HG03571 (cell line): Measurements from ENCODE around the gene ANO3.
"Not testable (repeated sequence)": the region's sequence is repeated elsewhere in the genome, so short reads cannot be mapped to it uniquely, and the experiment has no call there.

Experiments
- ATAC-seq: cut with Tn5 transposase; IDR thresholded peaks from one replicate; pipeline ENCODE4 v1.9.1; 2021; ENCODE audit not compliant: unreplicated experiment

ANO3 gene

GRCh38 chr11:26620282-26621045 is 288.5 kb downstream of the ANO3 start:
- ATAC-seq, result no peak

DNA sequence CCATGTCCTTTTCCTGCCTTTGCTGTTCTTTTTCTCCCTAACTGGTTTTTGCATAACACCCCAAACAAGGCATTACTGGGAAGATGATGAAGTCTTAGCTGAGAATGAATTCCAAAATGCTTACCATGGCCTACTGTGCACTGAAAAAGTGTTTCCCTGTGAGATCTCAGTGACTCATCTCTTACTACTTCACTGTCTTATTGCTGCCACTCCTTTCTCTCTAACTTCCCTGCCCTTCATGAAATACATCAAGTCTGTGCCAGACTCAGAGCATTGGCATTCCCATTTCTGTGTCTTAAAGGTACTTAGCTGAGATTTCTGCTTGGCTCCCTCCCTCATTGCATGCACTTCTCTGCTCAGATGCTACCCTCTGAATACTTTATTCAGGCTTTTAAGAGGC is 289.2 kb downstream of the ANO3 start:
- ATAC-seq, result no peak

DNA sequence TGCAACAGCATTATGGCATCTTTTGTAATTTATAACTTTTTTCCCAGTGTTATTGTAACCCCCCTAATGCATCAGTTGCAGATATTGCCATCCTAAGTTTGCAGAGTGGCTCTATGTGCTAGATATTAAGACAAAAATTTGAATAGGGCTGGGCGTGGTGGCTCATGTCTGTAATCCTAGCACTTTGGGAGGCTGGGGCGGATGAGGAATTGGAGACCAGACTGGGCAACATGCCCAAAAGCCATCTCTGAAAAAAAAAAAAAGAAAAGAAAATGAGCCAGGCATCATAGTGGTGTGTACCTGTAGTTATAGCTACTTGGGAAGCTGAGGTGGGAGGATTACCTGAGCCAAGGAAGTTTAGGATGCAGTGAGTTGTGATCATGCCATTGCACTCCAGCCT is 290.3 kb downstream of the ANO3 start:
- no peak for ATAC-seq

DNA sequence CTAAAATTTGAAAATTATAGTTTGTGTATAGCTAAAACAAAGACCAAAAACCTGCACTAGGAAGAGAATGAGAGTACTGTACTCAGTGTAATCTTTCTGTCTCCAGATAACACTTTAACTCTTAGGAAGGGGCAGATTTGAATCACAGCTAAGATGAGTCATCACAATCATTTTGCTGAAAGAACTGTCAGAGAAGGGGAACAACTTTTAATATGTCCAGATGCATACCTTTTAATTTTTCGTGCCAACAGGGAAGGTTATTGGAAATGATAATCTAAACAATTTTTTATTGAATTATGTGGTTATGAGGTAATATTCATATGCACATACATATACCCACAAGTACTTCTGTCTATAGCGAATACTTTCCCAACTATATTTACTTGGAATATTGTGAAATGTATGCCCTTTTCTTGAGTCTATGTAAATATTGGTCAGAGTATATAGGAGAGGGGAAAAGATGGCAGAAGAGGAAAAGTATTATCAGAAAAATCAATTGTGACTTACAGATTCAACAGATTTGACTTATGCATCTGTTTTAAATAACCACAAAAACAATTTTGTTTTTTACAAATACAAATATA is 291.2 kb downstream of the ANO3 start:
- no peak for ATAC-seq

- ATAC-seq, result no peak
These were observed 294.4 kb downstream of the ANO3 start for GRCh38 chr11:26626346-26626745.

- ATAC-seq, result no peak
These were observed 300.8 kb downstream of the ANO3 start for GRCh38 chr11:26632691-26633159.

DNA sequence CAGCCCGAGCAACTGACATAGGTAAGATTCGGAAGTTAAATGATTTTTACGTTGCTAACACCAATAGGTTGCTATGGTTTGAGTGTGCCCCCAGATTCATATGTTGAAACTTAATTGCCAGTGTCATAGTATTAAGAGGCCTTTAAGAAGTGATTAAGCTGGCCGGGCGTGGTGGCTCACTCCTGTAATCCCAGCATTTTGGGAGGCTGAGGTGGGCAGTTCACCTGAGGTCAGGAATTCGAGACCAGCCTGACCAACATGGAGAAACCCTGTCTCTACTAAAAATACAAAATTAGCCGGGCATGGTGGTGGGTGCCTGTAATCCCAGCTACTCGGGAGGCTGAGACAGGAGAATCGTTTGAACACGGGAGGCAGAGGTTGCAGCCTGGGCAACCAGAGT is 311.4 kb downstream of the ANO3 start:
- not testable (repeated sequence) for ATAC-seq

DNA sequence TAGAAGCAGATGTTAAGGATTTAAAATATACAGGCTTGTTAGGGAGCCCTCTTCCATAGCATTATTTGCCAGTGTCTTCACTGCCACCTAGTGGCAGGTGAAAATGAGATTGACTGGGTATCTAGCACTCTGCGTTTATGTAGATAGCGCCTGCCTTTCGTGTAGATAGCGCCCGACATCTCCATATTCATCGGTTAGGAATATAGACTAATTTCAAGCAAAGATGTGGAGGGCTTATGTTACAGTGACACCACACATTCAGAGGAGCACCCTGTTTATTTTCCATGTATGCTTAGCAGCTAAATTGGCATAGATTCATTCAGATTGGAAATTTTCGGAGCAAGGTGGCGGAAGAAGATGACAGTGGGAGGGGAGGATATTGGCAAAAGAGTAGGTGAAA is 318.0 kb downstream of the ANO3 start:
- ATAC-seq, result peak; percentile 69

DNA sequence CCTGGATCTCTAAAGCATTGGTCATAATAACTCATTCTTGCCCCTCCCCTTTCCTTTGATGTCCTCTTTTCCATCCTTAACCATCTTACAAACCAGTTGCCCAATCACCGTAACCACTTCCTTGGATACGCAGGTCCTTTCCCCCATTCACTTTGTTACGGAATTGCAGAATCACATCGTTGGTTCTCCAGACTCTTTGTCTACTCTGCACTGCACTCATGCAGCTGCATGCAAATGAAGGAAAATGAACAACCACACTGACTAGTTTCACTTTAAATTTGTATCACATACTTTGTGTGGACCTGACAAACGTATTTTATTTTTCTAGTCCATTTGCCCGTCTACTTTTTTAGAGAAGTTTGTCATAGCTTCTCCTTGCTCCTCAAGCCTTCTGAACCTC is 320.0 kb downstream of the ANO3 start:
- no peak for ATAC-seq

- no peak for ATAC-seq
These were observed 323.4 kb downstream of the ANO3 start for GRCh38 chr11:26655287-26655686.

DNA sequence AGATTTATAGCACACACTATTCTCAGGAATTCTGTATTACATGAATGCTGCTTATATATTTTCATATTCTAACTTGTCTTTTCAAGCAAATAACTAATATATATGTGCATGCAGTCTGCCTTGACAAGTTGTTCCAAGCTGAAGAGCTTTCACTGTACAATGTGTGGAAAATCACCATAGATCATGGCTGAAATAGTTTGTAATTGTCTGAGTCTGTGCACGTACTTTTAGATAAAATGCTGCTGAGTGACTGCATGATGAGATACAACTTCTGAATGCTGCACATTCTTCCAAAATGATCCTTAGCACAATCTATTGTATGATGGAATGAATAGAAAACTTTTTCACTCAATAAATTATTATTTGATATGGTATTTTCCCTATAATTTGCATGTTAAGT is 331.0 kb downstream of the ANO3 start:
- no peak for ATAC-seq

GRCh38 chr11:26665036-26665435 is 333.1 kb downstream of the ANO3 start:
- ATAC-seq, result no peak

- no peak for ATAC-seq
These were observed 334.0 kb downstream of the ANO3 start for GRCh38 chr11:26665946-26666345.

- ATAC-seq, result no peak
These were observed 343.5 kb downstream of the ANO3 start for GRCh38 chr11:26675233-26675928.

DNA sequence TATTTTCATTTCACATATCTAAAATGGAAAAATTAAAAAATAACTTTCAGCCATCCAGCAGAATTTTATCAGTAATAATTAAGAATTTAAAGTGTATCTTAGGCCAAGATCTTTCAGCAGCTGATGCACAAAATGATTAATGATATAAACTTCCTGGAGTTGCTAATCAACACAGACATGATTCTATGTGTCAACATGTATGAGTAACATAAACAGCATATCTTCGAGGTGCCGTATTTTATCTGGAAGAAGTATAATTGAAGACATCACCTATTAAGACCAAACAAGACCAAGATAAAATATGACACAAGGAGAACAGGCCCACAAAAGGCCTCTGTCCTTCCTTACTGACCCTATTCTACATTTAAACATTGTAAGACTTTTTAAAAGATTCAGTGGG is 344.7 kb downstream of the ANO3 start:
- no peak for ATAC-seq

GRCh38 chr11:26677566-26677965 is 345.6 kb downstream of the ANO3 start:
- no peak for ATAC-seq

DNA sequence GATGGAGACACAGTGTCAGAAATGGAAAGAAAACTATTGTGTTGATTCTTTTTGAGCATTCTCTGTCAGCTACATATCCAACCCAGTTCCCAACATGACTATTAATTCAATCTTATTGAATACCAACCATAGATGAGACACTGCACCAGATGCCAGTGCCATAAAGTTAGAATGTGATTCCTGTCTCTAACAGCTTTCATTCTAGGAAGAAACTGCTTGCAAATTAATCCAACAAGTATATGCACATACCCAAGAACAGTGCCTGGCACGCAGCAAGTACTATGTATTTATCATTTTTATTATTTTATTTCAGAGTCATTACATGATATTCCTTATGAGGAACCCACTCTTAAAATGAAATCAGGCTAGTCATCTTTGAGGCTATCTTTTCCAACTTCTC is 355.4 kb downstream of the ANO3 start:
- no peak for ATAC-seq

DNA sequence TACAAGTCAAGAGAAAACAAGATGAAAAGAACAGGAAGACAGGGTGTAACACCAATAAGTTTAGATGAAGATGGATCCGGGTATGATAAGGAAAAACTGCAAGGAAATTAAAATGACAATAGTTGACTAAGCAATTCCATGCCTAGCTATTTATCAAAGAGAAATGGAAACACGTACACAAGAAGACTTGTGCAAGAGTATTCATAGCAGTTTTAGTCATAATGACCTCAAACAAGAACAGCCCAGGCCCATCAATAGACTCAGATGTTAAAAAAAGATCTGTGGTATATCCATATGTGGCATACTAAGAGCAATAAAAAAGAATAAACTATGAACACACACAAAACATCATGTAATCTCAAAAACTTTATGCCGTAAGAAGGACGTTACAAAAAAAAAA is 356.8 kb downstream of the ANO3 start:
- ATAC-seq, result no peak

GRCh38 chr11:26696330-26696729 is 364.4 kb downstream of the ANO3 start:
- no peak for ATAC-seq

- ATAC-seq, result no peak
These were observed 366.3 kb downstream of the ANO3 start for GRCh38 chr11:26698224-26698623.

DNA sequence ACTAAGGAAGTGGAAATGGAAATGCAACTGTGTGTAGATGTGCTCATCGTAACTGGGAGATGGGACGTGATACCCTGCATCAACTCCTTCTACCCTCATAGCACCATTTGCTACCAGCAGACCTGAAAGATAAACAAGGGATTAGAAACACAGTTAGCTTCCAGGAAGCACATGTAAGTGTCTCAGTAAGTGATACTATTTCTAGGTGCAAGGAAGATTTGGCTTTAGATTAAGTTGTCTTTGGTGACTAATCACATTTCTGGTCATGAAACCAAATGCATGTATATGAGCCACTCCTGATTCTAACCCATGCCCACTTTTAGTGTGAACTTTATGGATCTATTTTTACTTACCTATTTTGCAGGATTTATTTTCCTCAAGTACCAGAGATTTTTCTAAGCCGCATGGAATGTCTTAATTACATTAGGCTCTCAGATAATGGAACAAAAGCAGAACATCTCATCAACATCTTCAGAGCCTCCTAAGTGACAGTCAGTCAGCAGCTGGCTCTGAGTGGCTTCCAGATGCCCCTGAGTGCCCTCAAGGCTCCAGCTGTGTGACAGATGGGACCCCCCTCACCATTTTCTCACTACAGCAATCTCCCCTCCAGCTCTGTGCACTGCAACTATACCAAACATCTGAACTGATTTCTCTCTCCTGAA is 368.8 kb downstream of the ANO3 start:
- ATAC-seq, result no peak

DNA sequence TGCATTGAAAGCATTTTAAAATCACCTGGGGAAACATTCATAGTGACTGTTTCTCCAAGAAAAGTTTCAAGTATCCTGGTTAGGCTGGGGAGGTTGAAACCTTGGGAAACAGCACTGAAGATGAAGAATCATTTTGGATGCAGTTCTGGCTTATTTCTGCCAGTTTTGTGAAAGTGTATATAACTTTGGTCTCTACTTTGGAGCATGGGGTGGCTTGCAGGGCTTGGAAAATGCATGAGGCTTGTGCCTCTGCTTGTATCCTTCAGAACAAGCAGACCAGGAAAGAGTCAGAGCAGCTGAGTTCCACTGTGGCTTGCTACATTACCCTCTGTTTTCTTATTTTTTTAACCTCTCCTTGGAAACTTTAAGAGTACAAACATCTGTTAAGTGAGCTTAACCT is 370.5 kb downstream of the ANO3 start:
- ATAC-seq, result no peak
